Thyroid gland (tissue), 4 donors: ENCODE results near the gene NAA30.

ENCODE experiments used
- POLR2A ChIP-seq, 2 donors: fragments of 450-650 bp; IDR thresholded peaks; one replicate each; pipeline ENCODE4 v1.6.1; 2017; ENCODE audit warnings: antibody characterized with exemption in 2 of 2, mild to moderate bottlenecking in 2 of 2, moderate library complexity in 1 of 2
- TF ChIP-seq, protein P1 (sequence below), 6 experiments: fragments of 200-600 bp in 3 of 6; fragments of 450-650 bp in 3 of 6; sonication (generic) in 3 of 6; IDR thresholded peaks; one replicate each; pipeline ENCODE4 v1.5.1; 2016 to 2019; ENCODE audit warnings: antibody characterized with exemption in 6 of 6, mild to moderate bottlenecking in 2 of 6, inconsistent platforms in 1 of 6, moderate library complexity in 1 of 6

DNA sequence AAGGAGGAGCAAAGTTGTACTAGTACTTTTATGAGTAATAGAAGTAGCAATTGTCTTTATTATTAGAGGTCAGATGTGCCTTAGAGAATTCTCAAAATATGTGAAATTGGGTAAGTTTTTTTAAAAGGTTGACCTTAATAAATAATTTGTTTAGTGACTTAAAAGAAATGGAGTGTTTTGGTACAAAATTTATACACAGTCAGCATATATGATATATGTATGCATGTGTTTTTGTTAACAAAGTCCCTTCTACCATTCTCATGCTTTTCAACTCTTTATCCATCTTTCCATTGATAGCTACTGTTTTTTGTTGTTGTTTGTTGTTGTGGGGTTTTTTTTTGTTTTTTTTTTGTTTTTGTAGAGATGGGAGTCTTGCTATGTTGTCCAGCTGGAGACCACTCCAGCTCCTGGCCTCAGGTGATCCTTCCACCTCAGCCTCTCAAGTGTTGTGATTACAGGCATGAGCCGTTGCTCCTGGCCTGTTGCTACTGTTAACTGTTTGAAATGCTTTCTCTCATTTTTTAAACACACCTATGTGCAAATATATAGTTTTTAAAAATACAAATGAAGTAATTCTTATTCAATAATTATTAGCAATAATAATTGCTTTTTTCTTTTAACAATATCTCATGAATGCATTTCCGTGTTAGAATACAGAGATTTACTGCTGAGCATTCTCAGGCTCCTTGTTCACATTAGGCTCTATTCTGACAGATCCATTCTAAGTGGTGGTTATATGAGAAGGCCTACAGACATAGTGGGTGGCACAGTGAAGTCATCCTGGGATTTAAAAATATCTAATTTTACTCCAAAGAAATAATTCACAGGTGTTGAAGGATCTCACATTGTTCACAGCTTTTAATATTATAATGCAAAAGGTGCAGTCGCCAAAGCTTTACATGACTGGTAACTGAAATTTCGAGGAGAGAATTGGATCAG is 10.4 kb downstream of the NAA30 start:
- TF ChIP-seq, protein P1, sequence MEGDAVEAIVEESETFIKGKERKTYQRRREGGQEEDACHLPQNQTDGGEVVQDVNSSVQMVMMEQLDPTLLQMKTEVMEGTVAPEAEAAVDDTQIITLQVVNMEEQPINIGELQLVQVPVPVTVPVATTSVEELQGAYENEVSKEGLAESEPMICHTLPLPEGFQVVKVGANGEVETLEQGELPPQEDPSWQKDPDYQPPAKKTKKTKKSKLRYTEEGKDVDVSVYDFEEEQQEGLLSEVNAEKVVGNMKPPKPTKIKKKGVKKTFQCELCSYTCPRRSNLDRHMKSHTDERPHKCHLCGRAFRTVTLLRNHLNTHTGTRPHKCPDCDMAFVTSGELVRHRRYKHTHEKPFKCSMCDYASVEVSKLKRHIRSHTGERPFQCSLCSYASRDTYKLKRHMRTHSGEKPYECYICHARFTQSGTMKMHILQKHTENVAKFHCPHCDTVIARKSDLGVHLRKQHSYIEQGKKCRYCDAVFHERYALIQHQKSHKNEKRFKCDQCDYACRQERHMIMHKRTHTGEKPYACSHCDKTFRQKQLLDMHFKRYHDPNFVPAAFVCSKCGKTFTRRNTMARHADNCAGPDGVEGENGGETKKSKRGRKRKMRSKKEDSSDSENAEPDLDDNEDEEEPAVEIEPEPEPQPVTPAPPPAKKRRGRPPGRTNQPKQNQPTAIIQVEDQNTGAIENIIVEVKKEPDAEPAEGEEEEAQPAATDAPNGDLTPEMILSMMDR (IDR thresholded peaks at IDR 0.05): no peak
- TF ChIP-seq POLR2A (IDR thresholded peaks at IDR 0.05): no peak
